HepG2 (cell line): ENCODE measurements around the gene CD72. TPM values are rescaled to one million over a fixed set of nuclear protein-coding genes. Genes with fewer than 3 reads are reported as not detected.
A peak's percentile ranks its signal among the peaks of the same experiment; 100 is the strongest.

Experiments
- BCL3 ChIP-seq: sonication (generic); formaldehyde crosslinking; IDR thresholded peaks from 2 replicates; pipeline ENCODE4 v1.5.1; 2020; ENCODE audit warnings: mild to moderate bottlenecking, missing genetic modification reagents, moderate library complexity
- ELK4 ChIP-seq: sonication (generic); formaldehyde crosslinking; IDR thresholded peaks from 2 replicates; pipeline ENCODE4 v1.9.0; 2021; ENCODE audit warnings: missing genetic modification reagents, borderline replicate concordance
- NCOA5 ChIP-seq: sonication (generic); formaldehyde crosslinking; IDR thresholded peaks from 2 replicates; pipeline ENCODE4 v1.4.0; 2020; ENCODE audit warnings: missing genetic modification reagents
- NFKBIZ ChIP-seq: IDR thresholded peaks from 2 replicates; pipeline ENCODE4 v1.6.1; 2018; ENCODE audit warnings: missing genetic modification reagents, missing compliant biosample characterization
- RFX1 ChIP-seq: fragments of 450-650 bp; IDR thresholded peaks from 2 replicates; pipeline ENCODE4 v1.6.1; 2017
- SIN3B ChIP-seq: fragments of 150-350 bp; IDR thresholded peaks from 2 replicates; pipeline ENCODE4 v1.6.1; 2014; ENCODE audit warnings: low read length
- ZBTB40 ChIP-seq, 2 experiments: fragments of 450-650 bp in 1 of 2; sonication (generic) in 1 of 2; formaldehyde crosslinking in 1 of 2; IDR thresholded peaks; 2 replicates each; pipeline versions ENCODE4 v1.6.1 to v1.8.0; 2016 to 2022; ENCODE audit warnings: antibody characterized with exemption in 1 of 2, mild to moderate bottlenecking in 1 of 2, missing genetic modification reagents in 1 of 2
- ZBTB46 ChIP-seq: sonication (generic); formaldehyde crosslinking; IDR thresholded peaks from 2 replicates; pipeline ENCODE4 v1.4.0; 2020; ENCODE audit warnings: mild to moderate bottlenecking, missing genetic modification reagents, borderline replicate concordance
- ZNF143 ChIP-seq: sonication (generic); formaldehyde crosslinking; IDR thresholded peaks from 2 replicates; pipeline ENCODE4 v1.4.0; 2020; ENCODE audit warnings: missing genetic modification reagents
- ZNF207 ChIP-seq: fragments of 450-650 bp; IDR thresholded peaks from 2 replicates; pipeline ENCODE4 v1.6.1; 2016; ENCODE audit warnings: antibody characterized with exemption, borderline replicate concordance
- ZNF282 ChIP-seq: fragments of 450-650 bp; IDR thresholded peaks from 2 replicates; pipeline ENCODE4 v1.6.1; 2018; ENCODE audit not compliant: partially characterized antibody
- ZNF639 ChIP-seq: conservative IDR thresholded peaks from 2 replicates; pipeline ENCODE4 v1.6.1; 2018; ENCODE audit warnings: missing genetic modification reagents
- ZNF674 ChIP-seq: sonication (generic); formaldehyde crosslinking; IDR thresholded peaks from 2 replicates; pipeline ENCODE4 v1.5.0; 2020; ENCODE audit warnings: low read depth, mild to moderate bottlenecking, missing genetic modification reagents
- polyA plus RNA-seq, 8 experiments: library from polyadenylated mRNA; depleted of rRNA in 3 of 8; stranded (reverse) in 7 of 8; unstranded in 1 of 8; fragments of >200 nt; fragmentation: Illumina TruSeq in 4 of 8; extraction: Trizol in 4 of 8; gene quantifications; 2 replicates each; pipeline versions ENCODE4 v1.2.1 to v1.2.3, GENCODE V29; 2011 to 2016; ENCODE audit warnings: low read depth in 4 of 8, missing spikeins in 1 of 8, mixed read lengths in 1 of 8; ENCODE audit not compliant: insufficient read depth in 1 of 8
- total RNA-seq, 5 experiments: library from RNA; depleted of rRNA; stranded (reverse); fragments of >200 nt; fragmentation: Illumina TruSeq; extraction: Trizol; gene quantifications; 2 replicates each; pipeline ENCODE4 v1.2.3, GENCODE V29; 2016; ENCODE audit warnings: low read depth in 1 of 5

The CD72 gene
- total and polyA plus RNA-seq, 2 of the 13 experiments (the other 11 are each of a cell fraction or from before 2014, with no cell fraction given): 0.18 to 1.1 TPM

- TF ChIP-seq ZBTB40 (IDR thresholded peaks at IDR 0.05): no peak
- peak; percentile 93 for TF ChIP-seq ZBTB40 (CRISPR knock-in tag; IDR thresholded peaks at IDR 0.05)
- peak; percentile 72; the same call in 1 of the 2 replicates for TF ChIP-seq ZNF143 (CRISPR knock-in tag)
- TF ChIP-seq SIN3B: no peak
- no peak for TF ChIP-seq ZNF282
- no peak for TF ChIP-seq ZNF207
- TF ChIP-seq NFKBIZ: peak; percentile 97
- TF ChIP-seq NCOA5 (CRISPR knock-in tag): peak; percentile 92; the same call in 1 of the 2 replicates
- peak; percentile 99 for TF ChIP-seq BCL3 (CRISPR knock-in tag)
- TF ChIP-seq ZNF639 (CRISPR knock-in tag): peak; percentile 78; the same call in 1 of the 2 replicates
- 0 out of 2 replicates have a peak, but pooled peaks have one; percentile 30 for TF ChIP-seq ELK4 (CRISPR knock-in tag)
- peak; percentile 94; the same call in 1 of the 2 replicates for TF ChIP-seq ZNF674
- no peak for TF ChIP-seq ZBTB46 (CRISPR knock-in tag)
- peak; percentile 87 for TF ChIP-seq RFX1
Observed at GRCh38 chr9:35657546-35658136, 39.4 kb upstream of the CD72 start, which contains the start of gene RMRP (continued).
